ENCODE results near the gene CALHM5. TPM values are rescaled to one million over a fixed set of nuclear protein-coding genes. Genes with fewer than 3 reads are reported as not detected.

The CALHM5 gene
- total and polyA plus RNA-seq, 9 of the 15 experiments (the other 6 are each of a cell fraction or from before 2014, with no cell fraction given), result under 0.01 to 0.05 (median 0.02) TPM; not detected in 2

DNA sequence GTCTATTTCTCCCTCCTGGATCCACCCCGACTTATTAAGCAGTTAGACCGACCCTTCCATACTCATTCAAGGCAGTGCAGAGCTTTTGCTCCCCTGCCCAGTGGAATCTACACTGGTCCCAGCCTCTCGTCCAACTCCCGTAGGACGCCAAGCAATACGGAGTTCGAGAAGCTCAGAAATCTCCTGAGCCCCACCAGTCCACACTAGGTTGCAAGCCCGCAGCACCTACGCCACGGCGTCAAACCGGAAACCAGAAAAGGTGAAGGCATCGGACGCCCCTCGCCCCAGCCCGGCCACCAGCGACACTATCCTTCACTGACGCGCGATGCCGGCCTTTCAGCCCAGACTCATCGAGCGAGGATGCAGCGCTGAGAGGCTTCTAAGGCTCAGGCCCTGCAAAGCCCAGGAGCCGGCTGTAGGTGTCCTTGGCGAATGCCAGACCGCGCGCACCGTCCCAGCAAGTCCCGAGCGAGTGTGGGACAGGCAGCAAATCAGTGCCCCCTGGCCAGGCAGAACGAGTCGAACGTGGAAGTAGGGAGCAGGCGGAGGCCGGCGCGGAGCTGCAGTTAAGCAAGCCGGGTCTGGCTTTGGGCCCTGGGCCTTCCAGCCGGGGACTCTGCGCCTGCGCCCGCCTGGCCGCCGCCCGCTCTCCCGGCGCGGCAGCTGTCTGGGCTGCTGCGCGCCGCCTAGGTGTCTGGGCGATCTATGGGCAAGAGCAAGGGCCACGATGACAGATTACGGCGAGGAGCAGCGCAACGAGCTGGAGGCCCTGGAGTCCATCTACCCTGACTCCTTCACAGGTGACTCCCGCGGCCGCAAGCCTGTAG lies 59.6 kb downstream of the CALHM5 start, which contains the start of gene RWDD1 (continued):
- TF ChIP-seq, protein P1, sequence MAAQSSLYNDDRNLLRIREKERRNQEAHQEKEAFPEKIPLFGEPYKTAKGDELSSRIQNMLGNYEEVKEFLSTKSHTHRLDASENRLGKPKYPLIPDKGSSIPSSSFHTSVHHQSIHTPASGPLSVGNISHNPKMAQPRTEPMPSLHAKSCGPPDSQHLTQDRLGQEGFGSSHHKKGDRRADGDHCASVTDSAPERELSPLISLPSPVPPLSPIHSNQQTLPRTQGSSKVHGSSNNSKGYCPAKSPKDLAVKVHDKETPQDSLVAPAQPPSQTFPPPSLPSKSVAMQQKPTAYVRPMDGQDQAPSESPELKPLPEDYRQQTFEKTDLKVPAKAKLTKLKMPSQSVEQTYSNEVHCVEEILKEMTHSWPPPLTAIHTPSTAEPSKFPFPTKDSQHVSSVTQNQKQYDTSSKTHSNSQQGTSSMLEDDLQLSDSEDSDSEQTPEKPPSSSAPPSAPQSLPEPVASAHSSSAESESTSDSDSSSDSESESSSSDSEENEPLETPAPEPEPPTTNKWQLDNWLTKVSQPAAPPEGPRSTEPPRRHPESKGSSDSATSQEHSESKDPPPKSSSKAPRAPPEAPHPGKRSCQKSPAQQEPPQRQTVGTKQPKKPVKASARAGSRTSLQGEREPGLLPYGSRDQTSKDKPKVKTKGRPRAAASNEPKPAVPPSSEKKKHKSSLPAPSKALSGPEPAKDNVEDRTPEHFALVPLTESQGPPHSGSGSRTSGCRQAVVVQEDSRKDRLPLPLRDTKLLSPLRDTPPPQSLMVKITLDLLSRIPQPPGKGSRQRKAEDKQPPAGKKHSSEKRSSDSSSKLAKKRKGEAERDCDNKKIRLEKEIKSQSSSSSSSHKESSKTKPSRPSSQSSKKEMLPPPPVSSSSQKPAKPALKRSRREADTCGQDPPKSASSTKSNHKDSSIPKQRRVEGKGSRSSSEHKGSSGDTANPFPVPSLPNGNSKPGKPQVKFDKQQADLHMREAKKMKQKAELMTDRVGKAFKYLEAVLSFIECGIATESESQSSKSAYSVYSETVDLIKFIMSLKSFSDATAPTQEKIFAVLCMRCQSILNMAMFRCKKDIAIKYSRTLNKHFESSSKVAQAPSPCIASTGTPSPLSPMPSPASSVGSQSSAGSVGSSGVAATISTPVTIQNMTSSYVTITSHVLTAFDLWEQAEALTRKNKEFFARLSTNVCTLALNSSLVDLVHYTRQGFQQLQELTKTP (IDR thresholded peaks at IDR 0.05; ENCODE audit: low read depth in 1 of 2, partially characterized antibody in 2 of 2), result no peak
- no peak for TF ChIP-seq ZNF592 (IDR thresholded peaks at IDR 0.05)
- TF ChIP-seq ZNF212 (CRISPR knock-in tag; IDR thresholded peaks at IDR 0.05), result peak; percentile 25; the same call in 1 of the 2 replicates
- peak; percentile 82 for TF ChIP-seq NKRF (IDR thresholded peaks at IDR 0.05; ENCODE audit: borderline replicate concordance)
- TF ChIP-seq, protein P2, sequence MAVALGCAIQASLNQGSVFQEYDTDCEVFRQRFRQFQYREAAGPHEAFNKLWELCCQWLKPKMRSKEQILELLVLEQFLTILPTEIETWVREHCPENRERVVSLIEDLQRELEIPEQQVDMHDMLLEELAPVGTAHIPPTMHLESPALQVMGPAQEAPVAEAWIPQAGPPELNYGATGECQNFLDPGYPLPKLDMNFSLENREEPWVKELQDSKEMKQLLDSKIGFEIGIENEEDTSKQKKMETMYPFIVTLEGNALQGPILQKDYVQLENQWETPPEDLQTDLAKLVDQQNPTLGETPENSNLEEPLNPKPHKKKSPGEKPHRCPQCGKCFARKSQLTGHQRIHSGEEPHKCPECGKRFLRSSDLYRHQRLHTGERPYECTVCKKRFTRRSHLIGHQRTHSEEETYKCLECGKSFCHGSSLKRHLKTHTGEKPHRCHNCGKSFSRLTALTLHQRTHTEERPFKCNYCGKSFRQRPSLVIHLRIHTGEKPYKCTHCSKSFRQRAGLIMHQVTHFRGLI (CRISPR knock-in tag; IDR thresholded peaks at IDR 0.05), result no peak
- peak; percentile 80 for TF ChIP-seq ARID4B (CRISPR knock-in tag; IDR thresholded peaks at IDR 0.05)
- TF ChIP-seq ZNF764 (CRISPR knock-in tag; IDR thresholded peaks at IDR 0.05; ENCODE audit: low read depth), result no peak
- no peak for TF ChIP-seq BRF1 (IDR thresholded peaks at IDR 0.05; ENCODE audit: borderline replicate concordance, extremely low read depth, insufficient read length)
